ENCODE measurements around the gene ZDHHC12. TPM values are rescaled to one million over a fixed set of nuclear protein-coding genes. Genes with fewer than 3 reads are reported as not detected.

The ZDHHC12 gene
- polyA plus RNA-seq, 5 donors = 8.3 to 14.6 (median 9.6) TPM

DNA sequence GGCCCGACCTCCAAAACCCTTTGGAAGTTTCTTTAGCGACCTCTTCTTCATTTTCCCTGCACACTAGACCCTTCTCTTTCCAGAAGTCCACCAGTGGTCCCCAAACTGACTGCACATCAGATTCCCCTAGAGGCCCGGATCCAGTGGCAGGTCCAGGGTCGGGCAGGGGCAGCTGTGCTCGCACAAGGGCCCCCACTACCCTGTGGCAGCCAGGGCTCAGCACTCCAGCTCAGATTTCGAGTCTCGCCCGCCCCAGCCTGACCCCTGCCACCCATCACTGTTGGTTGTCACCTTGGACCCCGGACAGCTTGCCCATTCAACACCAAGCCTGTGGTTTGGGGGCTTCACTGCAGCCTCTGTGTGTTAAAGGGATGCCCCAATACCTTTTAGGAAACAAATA, 7.8 kb upstream of the ZDHHC12 start:
- no peak for DNase-seq

DNA sequence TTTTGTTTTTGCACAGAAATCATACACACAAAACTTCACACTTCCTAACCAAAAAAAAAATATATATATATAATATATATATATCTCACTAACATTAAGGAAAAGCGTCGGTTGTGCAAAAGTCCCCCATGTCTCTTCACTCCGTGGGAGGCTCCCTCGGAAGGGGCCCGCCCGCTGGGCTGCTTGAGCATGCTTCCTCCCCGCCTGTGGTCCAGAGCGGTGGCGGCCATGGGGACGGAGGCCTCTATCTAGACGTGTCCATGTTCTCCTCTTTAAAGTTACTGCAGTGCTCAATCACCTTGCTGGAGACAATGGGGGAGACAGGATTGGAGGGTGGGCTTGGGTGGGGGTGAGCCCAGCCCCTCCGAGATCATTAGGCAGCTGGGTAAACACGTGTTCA, 7.2 kb upstream of the ZDHHC12 start:
- no peak for DNase-seq

- no peak for DNase-seq
These were observed 6.0 kb upstream of the ZDHHC12 start for GRCh38 chr9:128729766-128730517.

DNA sequence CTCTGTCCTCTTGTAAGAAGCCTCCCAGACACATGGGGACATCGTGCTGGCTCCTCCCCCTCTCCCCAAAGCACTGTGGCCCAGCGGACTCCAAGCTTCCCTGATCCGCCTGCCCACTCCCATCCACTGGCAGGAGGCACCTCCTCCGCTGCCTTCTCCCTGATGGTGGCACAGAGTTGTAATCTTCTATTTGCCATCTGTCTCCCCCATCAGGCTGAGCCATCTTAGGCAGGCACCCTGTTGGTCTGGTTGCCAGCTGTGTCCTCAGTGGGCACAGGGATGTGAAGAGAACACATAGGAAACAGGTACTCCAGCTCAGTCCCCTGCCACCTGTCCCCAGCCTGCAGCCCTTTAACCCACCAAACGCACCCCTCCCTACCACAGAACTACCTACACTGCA, 5.4 kb upstream of the ZDHHC12 start:
- DNase-seq = no peak

DNA sequence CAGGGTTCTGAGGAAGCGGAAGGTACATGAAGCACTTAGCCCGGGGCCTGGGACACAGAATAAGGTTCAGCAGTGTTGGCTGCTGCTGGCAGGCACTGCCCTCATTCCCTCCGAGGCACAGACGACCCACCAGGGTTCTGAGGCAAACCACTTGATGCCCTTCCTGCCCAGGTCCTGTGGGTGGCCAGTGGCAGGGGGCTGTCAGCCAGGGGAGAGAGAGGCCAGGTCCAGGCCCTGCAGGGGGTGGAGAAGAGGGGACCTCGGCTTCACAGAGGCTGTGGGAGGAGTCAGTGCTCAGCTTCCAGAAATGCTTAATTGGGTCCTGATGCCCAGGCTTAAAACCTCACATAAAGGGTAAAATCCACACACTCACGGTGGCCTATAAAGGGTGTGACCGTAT, 4.4 kb upstream of the ZDHHC12 start:
- DNase-seq = no peak

DNA sequence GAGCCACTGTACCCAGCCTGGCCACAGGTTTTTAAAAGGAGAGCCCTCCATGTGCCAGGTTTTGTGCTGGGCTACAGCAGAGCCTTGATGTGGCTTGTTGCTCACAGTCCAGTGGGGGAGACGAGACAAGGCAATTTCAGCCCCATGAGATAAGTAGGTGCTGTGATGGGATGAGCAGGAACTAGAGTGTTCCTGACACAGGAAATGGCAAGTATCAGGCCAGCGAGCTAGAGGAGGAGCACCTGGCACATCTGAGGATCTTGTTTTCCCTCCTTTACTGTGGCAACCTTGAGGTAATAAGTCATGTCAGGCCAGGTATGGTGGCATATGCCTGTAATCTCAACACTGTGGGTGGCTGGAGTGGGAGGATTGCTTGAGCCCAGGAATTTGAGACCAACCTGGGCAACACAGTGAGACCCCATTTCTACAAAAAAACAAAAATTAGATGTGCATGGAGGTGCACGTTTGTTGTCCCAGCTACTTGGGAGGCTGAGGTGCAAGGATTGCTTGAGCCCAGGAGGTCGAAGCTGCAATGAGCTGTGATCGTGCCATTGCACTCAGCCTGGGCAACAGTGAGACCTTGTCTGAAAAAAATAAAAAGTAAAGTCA, 3.8 kb upstream of the ZDHHC12 start:
- DNase-seq = no peak

- no peak for DNase-seq
These were observed 851 bp upstream of the ZDHHC12 start for GRCh38 chr9:128724744-128725211.

GRCh38 chr9:128723352-128723865, 518 bp downstream of the ZDHHC12 start:
- no peak for DNase-seq

DNA sequence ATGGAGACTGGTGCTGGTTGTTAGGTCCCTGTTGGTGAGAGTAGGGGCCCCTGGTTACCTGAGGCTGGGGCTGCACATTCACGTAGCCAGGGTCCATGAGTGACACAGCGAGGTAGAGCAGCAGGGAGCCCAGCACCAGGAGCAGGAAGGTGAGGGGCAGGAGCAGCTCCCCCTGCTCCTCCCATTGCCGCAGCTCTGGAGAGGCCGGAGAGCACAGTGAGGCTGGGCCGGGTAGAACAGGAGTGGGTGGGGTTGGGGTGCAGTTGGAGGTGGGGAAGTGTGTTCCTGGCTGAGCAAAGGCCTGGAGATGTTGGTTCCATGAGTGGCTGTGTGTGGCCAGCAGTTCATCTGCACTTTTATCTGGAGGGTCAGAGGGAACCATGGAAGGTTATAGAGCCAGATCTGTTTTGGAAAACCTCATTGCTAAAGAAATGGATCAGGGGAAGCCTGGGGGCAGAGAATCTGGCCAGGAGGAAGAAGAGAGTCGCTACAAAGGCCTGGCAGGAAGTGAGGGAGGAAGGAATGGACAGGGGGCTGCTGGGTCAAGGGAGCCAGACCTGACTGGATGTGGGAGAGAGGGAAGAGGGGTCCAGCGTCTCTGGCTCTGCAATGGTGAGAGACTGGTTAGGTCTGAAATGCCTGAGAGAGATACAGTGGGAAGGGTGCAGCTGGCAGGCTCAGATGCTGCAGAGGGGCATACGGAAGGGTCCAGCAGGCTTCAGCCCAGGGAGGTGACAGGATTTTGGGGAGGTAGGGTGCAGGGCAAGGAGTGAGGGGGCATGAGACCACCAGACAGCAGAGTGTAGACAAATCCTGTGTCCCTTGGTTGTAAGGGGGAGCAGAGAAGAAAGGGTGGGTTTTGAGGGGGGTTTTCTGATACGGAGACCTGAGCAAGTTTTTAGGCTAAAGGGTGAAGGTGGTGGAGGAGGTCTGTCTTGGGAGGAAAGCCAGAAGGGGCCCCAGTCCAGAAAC, 1.3 kb downstream of the ZDHHC12 start:
- no peak for DNase-seq

DNA sequence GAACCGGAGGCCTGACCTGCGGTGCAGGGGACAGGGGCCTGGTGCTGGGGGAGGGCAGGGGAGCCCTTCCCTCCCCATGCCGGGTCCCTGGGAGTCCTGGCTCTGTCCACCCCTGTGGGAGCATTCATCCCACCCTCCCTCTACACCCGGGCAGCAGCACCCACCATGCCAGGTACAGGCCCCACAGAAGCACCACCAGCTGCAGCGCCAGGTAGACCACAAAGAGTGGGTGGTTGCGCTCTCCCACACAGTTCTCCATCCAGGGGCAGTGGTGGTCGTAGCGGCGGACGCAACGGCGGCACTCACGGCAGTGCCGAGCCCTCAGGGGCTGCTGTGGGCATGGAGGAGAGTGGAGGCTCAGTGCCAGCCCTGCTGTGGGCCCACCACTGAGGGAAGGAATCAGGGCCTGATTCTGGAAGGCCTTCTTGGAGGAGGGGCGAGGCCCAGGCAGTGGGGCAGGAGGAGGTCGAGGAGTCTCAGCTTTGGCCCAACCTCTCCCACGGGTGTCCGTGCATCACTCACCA, 2.4 kb downstream of the ZDHHC12 start:
- no peak for DNase-seq

- no peak for DNase-seq
These were observed 3.0 kb downstream of the ZDHHC12 start for GRCh38 chr9:128720841-128721486.

DNA sequence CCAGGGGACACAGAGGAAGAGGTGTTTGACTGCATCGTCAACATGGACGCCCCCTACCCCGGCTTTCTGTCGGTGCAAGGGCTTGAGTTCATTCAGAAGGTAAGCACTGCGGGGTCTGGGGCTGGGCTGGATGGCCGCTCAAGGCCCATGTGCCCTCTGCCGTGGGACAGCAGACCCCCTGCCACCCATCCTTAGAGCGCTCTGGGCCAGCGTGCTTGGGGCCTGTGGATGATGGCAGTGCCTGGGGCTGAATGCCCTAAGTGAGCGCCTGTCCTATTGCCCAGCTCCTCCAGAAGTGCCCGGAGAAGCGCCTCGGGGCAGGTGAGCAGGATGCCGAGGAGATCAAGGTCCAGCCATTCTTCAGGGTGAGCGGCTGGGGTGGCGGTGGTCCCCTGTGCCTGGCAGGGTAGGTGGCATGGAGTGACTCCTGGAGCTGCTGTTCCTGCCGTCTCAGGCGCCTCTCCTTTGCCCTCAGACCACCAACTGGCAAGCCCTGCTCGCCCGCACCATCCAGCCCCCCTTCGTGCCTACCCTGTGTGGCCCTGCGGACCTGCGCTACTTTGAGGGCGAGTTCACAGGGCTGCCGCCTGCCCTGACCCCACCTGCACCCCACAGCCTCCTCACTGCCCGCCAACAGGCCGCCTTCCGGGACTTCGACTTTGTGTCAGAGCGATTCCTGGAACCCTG, 3.9 kb downstream of the ZDHHC12 start:
- DNase-seq = no peak

DNA sequence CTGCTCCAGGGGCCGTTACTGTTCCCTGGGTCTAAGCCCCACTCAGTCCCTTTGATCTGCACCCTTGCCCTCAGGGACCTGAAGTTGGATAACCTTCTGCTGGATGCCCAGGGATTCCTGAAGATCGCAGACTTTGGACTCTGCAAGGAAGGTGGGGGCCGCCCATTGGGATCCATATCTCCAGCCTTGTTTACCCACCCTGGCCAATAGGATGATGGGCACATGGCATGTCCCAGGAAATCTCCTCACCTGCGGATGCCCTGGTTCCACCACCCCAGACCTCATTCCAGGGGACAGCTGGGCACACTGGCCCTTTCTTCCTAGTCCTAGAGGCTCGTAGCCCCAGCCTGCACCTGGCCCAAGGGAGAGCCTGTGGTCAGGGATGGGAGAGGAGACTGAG, 5.5 kb downstream of the ZDHHC12 start:
- no peak for DNase-seq

DNA sequence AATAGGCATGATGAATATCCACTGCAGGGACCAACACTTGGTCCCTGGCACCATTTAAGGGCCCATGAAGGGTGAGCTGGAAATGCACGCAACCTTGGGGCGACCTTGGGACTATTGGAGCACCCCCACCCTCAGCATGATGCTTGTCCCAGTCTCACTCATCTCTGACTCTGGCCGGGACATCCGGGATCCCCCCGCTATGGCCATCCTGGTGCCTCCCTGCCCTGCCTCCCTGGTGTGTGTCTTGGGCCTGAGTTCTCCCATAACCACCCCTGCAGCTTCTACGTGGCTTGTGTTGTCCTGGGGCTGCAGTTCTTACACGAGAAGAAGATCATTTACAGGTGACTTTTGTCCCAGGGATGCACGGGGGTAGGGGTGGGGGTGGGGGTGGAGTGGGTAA, 5.9 kb downstream of the ZDHHC12 start:
- DNase-seq = no peak

GRCh38 chr9:128716581-128717254, 7.2 kb downstream of the ZDHHC12 start:
- no peak for DNase-seq

- DNase-seq = no peak
These were observed 8.5 kb downstream of the ZDHHC12 start for GRCh38 chr9:128715436-128715750.

DNA sequence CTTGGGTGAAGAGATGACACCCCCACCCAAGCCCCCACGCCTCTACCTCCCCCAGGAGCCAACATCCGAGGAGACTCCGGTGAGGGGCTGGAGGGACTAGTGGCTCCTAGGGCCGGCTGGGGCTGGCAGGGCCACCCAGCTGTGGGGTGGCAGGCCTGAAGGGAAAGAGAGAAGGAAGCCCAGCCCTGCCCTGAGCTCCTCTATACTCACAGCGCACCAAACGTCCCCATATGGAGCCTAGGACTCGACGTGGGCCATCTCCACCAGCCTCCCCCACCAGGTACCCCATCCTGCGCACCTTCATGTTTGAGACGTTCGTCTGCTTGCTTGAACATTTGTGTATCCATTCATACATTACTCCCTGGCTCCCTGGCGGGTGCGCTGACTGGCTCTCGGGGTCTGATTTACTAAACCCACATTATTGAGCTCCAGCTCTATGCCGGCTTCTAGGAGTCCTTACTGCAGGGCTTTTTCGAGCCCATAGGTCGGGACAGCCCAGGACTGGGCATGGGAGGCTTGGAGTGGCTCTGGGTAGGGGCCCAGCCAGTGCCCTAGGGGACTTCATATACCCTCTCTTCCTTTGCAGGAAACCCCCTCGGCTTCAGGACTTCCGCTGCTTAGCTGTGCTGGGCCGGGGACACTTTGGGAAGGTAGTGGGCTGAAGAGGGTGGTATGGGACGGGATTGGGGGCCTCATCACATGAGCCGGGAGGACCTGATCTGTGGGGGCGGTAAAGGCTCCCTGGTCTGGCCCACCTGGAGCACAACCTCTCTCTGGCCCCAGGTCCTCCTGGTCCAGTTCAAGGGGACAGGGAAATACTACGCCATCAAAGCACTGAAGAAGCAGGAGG, 9.1 kb downstream of the ZDHHC12 start:
- no peak for DNase-seq

DNA sequence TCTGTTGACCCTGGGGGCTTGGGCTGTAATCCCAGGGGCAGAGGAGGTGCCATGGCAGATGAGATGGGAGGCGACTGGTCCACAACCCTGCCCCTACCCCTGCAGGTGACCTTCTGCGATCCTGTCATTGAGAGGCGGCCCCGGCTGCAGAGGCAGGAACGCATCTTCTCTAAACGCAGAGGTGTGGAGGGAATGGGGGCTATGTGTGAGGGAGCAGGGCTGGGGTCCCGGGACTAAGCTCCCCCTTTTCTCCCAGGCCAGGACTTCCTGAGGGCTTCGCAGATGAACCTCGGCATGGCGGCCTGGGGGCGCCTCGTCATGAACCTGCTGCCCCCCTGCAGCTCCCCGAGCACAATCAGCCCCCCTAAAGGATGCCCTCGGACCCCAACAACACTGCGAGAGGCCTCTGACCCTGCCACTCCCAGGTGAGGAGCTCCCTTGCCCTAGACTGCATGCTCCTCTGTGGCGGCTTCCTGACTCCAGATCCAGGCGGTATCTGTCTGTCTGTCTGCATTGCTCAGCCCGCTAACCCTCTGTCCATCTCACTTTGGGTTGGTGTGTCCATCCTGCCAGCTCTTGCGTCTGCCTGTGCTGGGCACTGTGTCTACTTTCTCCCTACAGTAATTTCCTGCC, 9.9 kb downstream of the ZDHHC12 start:
- DNase-seq = no peak

GRCh38 chr9:128713411-128713780, 10.5 kb downstream of the ZDHHC12 start:
- no peak for DNase-seq

Data from right lung (tissue), 5 donors.